ENCODE data around the gene RGS2.

RGS2 gene

GRCh38 chr1:192797143-192797542 is 11.7 kb upstream of the RGS2 start:
- DNase-seq = no peak

DNA sequence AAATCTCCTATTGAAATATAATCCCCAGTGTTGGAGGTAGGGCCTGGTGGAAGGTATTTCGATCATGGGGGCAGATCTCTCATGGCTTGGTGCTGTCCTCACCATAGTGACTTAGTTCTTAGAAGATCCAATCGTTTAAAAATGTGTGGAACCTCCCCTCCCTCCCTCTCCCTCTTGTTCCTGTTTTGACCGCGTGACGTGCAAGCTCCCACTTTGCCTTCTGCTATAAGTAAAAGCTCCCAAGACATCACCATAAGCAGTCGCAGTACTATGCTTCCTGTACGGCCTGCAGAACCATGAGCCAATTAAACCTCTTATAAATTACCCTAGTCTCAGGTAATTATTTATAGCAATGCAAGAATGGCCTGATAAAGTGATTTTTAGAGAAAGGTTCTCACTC is 10.9 kb upstream of the RGS2 start:
- DNase-seq = no peak

DNA sequence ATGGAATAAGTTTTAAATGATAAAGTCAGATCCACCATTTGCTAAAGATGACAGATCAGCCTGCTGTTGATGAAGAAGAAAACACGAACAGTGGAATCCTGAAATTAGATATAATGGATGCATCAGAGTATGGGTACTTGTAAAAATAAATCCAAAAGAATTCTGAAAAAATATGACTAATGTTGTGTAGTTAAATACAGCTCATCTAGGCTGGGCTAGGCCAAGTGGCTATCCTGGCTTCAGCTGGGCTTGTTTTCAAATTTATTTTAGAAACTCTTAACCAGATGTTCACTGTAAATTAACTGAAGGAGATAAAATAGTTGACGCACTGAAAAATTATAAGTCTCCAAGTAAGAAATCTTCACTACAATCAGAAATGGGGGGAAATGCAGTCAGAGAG is 7.4 kb upstream of the RGS2 start:
- no peak for DNase-seq

DNA sequence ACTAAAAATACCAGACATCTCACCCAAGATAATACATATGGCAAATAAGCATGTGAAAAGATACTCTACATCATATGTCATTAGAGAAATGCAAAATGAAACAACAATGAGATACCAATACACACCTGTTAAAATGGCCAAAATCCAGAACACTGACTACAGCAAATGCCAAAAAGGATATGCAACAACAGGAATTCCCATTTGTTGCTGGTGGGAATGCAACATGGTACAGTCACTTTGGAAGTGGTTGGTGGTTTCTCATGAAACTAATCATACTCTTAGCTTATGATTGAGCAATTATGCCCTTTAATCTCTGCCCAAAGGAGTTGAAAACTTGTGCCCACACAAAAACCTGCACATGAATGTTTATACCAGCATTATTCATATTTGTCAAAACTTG is 6.4 kb upstream of the RGS2 start:
- no peak for DNase-seq

DNA sequence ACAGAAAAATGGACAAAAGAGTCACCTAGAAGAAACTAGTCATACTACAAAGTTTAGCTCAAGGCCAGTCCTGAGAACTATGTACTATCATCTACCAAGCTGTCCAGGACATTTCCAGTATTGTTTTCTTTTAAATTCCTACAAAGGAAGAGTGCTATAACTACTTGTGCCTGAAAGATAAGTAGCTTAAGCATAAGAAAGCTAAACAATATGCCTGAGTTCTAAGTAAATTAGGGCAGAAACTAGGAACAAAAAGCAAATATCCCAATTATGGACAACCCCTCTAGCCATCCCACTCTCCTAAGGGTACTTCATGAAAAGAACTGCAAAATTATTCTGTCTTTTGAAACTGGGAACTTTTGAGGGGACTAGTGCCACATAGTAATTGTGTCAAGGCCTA is 5.3 kb upstream of the RGS2 start:
- no peak for DNase-seq

GRCh38 chr1:192805832-192806323 is 3.0 kb upstream of the RGS2 start:
- no peak for DNase-seq

DNA sequence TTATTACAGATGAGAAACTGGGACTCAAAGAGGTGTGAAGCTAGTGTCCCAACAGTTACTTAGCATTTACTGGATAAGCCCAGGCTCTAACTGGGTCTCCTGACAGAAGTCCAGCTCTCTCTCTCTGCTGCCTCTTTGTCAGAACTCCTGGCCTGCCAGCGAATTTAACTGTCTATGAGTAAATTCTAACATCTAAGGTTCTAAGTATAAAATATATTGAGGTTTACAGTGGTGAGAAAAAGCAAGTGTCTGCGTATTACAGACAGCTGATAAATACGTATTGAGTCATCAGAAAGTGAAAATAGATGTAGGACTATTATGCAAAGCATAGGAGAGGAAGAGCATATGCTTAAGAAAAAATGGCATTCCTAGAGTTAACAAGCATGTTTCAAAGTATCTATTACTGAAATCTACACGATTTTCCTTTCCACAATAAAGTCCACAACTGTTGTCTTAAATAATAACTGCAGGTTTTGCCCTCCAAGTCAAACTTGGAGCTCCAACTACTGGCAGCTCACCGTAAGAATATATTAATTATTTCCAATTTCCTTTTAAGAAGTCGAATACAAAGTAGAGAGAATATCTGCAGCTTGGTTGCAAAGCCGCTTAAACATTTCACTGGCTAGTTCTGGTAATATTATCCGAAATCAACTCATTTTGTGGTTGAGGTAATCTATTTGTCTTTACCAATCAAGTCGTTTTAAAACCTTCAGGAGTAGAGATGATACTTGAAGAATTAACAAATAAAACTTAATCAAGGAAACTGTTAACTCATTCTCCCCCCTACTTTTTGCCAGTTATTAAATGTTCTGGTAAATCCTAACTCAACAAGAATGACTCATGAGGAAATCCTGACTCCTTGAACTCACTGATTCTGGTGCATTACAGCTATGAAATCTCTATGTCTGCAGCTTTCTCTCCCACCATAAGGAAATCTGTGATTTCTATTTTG is 1.4 kb upstream of the RGS2 start:
- no peak for DNase-seq

DNA sequence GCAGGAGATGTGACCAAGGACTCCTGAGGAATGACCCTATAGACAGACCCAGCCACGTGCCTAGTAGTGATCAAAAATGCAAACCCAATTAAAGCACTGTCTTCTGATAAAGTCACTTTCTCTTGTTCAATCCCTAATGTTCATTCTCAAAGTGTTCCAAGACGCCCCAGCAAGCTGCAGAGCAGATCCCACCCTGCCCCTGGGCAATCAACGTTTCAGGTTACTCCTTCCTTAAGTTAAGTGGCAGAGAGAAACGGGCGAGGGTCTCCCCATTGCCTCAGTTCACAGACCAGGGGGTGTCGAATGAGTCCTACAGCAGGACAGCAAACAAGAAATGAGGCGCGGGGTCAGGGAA is 699 bp upstream of the RGS2 start:
- no peak for DNase-seq

GRCh38 chr1:192809307-192810252 is 741 bp downstream of the RGS2 start:
- DNase-seq = no peak

GRCh38 chr1:192810253-192810880 is 1.5 kb downstream of the RGS2 start:
- no peak for DNase-seq

- no peak for DNase-seq
Measured at GRCh38 chr1:192811006-192811405, 2.2 kb downstream of the RGS2 start.

DNA sequence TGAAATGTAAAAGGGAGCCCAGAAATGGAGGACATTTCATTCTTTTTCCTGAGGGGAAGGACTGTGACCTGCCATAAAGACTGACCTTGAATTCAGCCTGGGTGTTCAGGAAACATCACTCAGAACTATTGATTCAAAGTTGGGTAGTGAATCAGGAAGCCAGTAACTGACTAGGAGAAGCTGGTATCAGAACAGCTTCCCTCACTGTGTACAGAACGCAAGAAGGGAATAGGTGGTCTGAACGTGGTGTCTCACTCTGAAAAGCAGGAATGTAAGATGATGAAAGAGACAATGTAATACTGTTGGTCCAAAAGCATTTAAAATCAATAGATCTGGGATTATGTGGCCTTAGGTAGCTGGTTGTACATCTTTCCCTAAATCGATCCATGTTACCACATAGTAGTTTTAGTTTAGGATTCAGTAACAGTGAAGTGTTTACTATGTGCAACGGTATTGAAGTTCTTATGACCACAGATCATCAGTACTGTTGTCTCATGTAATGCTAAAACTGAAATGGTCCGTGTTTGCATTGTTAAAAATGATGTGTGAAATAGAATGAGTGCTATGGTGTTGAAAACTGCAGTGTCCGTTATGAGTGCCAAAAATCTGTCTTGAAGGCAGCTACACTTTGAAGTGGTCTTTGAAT is 2.9 kb downstream of the RGS2 start:
- DNase-seq = no peak

- no peak for DNase-seq
Measured at GRCh38 chr1:192812420-192813209, 3.8 kb downstream of the RGS2 start.

DNA sequence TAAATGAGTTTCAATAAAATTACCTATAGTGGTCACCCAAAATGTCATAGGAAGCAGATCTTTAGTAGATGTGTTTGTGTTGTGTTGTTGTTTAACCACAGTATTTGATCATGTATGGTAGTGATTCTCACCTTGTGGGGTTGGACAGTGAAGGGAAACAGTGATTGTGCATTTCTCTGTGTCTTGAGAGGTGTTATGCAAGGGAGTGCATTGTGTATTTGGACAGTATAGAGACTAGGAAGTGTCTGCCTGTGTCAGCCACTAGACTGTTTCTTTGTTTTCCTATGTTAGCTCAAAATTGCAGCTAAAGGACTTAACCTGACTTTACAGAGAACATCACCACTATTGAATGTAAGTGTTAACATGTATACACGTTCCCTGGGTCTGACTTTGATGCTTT is 6.0 kb downstream of the RGS2 start:
- no peak for DNase-seq

DNA sequence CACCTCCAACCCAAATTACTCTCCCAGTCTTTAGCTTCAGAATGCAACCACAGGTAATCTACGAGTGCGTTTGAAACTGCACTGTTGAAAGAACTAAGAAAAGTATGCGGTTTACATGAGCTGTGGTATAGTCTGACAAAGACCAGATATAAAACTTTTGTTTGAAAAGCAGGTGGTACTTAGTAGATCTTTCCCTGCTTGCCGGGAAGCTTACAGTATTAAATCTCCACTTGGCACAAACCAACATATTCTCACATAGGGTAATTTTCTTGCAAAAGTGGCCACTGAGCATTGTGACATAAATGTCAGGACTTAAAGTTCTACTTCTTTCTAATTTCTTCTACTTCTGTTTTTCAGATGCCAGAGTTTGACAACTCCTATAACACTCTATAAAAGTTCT is 8.4 kb downstream of the RGS2 start:
- DNase-seq = no peak

- no peak for DNase-seq
Measured at GRCh38 chr1:192821296-192821695, 12.5 kb downstream of the RGS2 start.

DNA sequence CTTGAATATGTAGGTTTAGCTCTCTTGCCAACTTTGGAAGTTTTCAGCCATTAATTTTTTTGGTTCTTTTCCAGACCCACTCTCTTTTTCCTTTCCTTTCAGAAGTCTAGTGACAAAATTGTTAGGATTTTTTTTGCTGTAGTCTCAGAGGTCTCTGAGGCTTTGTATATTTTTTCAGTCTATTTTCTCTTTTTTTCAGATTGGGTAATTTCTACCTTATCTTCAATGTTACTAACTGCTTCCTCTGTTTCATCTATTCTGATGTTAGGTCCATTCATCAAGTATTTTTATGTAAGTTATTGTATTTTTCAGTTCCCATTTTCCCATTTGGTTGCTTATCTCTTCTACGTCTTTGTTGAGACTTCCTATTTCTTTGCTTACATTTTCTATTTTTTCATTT is 15.7 kb downstream of the RGS2 start:
- DNase-seq = no peak

DNA sequence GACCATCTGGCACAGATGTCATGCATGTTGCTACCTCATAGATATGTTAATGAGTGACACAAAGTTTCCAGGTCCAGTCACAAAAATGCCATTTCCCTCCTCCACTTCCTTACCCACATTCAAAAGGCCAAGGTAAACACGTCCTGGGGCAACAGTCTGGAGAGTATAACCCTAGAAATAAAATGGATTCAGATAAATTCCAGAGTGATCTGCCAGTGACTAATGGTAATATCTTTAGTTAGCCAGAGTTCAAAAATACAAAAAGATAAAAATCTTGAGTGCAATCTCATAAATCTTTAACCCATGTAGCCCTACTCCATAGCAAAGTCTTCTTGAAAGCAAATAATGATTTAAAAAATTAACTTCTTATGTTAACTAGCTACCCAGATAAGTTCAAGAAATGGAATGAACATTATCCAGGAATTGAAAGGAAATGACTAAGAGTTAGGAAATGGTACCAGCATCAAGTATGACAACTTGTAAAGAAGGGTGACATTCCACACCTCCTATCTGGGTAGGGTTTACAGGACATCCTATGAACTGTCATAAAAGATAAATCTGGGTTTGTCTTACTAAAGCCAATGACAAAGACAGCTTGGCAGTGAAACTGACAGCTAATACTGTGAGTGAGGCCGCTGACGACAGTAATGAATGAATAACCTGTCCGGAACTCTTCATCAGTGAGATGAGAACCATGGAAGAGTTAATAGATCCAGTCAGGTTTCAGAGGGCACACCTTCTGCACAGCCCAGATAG is 18.1 kb downstream of the RGS2 start:
- no peak for DNase-seq

GRCh38 chr1:192830595-192831246 is 21.9 kb downstream of the RGS2 start:
- DNase-seq = no peak

DNA sequence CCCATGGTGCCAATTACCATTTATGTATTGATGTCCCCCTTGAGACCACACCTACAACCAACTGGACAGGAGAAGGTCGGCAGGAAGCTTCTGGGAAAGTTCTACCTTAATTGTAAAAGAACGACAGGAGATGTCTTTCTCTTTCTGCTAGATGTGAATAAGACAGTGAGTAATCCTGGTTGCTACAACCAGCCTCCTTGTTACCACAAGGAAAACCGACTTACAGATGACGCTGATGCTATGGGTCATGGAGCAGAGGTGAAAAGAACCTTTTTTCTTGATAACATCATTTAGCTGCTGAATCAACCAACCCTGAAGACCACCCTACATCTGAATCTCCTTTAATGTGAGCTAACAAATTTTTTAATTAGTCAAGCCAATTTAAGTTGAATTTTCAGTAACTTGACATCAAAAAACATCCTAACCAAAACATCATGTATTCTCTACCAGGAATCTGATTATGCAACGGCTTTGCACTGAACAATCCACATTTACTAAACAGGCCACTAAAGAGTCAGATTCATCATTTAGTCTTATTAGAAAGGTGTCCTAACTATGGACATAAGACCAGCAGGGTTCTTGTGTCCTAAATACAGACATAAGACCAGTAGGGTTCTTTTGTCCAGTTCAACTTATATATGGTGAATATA is 23.0 kb downstream of the RGS2 start:
- DNase-seq = no peak

Measured in NCI-H187 treated with DMSO at 0.1 percent for 48 hours (cell line).